Endothelial cell of umbilical vein (primary cell): ENCODE data around the gene ABHD11. TPM values are rescaled to one million over a fixed set of nuclear protein-coding genes. Genes with fewer than 3 reads are reported as not detected.

Source experiments
- BruUV-seq: library from RNA; stranded (reverse); fragments of 400-500 nt; replicated peaks from 2 replicates; lab custom pipeline; 2021; lab: Mats Ljungman, UMichigan
- CTCF ChIA-PET: fragments of 300-600, 350-600 bp; sonication (Branson Sonifier 250); formaldehyde crosslinking; loops from one replicate; lab custom pipeline; 2021; ENCODE audit warnings: antibody characterized with exemption, inconsistent platforms; lab: Charles Lee
- POLR2A ChIA-PET: fragments of 300-600, 350-600 bp; sonication (Branson Sonifier 250); formaldehyde crosslinking; loops from one replicate; lab custom pipeline; 2021; ENCODE audit warnings: antibody characterized with exemption, inconsistent platforms; lab: Charles Lee
- DNase-seq: peaks from one replicate; pipeline ENCODE4 v3.0.0-alpha.2; 2011; ENCODE audit warnings: low read depth, low spot score
- FAIRE-seq: peaks from 2 replicates; lab custom pipeline; 2011; peaks lifted over from hg19 to GRCh38; lab: Jason Lieb, UNC
- H2AFZ ChIP-seq: 2 replicates; pipeline ENCODE4 v1.6.0; 2012; ENCODE audit warnings: low read depth, low read length, control low read depth, inconsistent platforms
- H3K27ac ChIP-seq: 2 replicates; pipeline ENCODE4 v1.5.1; 2011; ENCODE audit warnings: low read depth, mild to moderate bottlenecking, control low read depth, low read length, moderate library complexity; ENCODE audit not compliant: insufficient read depth
- H3K27me3 ChIP-seq, 2 experiments: 2 replicates each; pipeline versions ENCODE4 v1.6.0 to v1.6.1; 2011; ENCODE audit warnings: low read length in 2 of 2, mixed read lengths in 1 of 2; ENCODE audit not compliant: control insufficient read depth in 2 of 2, insufficient read depth in 2 of 2
- H3K36me3 ChIP-seq, 2 experiments: 2 replicates in 1 of 2; 3 replicates in 1 of 2; pipeline ENCODE4 v1.5.1; 2011; ENCODE audit warnings: low read length in 2 of 2, mild to moderate bottlenecking in 1 of 2, moderate library complexity in 1 of 2; ENCODE audit not compliant: control insufficient read depth in 2 of 2, insufficient read depth in 2 of 2; ENCODE audit errors: extremely low read depth in 1 of 2
- H3K4me1 ChIP-seq: 3 replicates; pipeline ENCODE4 v1.5.1; 2011; ENCODE audit warnings: mild to moderate bottlenecking, low read length; ENCODE audit not compliant: control insufficient read depth, insufficient read depth; ENCODE audit errors: extremely low read depth
- H3K4me2 ChIP-seq: 2 replicates; pipeline ENCODE4 v1.6.1; 2011; ENCODE audit warnings: low read length, control low read depth, mixed read lengths; ENCODE audit not compliant: insufficient read depth
- H3K4me3 ChIP-seq, 3 experiments: fragments of 200-600 bp in 1 of 3; sonication (generic), shearing (Covaris generic) in 1 of 3; replicated peaks in 1 of 3; 2 replicates each; pipeline ENCODE4 v1.5.1; 2011 to 2016; ENCODE audit warnings: control low read depth in 3 of 3, low read length in 3 of 3, mild to moderate bottlenecking in 2 of 3, inconsistent platforms in 1 of 3, low read depth in 1 of 3, moderate library complexity in 1 of 3; ENCODE audit not compliant: insufficient read depth in 1 of 3
- H3K79me2 ChIP-seq: 2 replicates; pipeline ENCODE4 v1.6.0; 2012; ENCODE audit warnings: low read length, inconsistent platforms; ENCODE audit not compliant: control insufficient read depth, insufficient read depth
- H3K9ac ChIP-seq: replicated peaks from 2 replicates; pipeline ENCODE3; 2011; ENCODE audit warnings: low read length, control low read depth; ENCODE audit not compliant: insufficient read depth; ENCODE audit errors: extremely low read depth
- H3K9me1 ChIP-seq: replicated peaks from 3 replicates; pipeline ENCODE4 v1.6.0; 2011; ENCODE audit warnings: mild to moderate bottlenecking, low read length; ENCODE audit not compliant: control insufficient read depth, insufficient read depth; ENCODE audit errors: extremely low read depth
- H3K9me3 ChIP-seq: replicated peaks from 2 replicates; pipeline ENCODE4 v1.5.1; 2012; ENCODE audit warnings: low read length, inconsistent platforms; ENCODE audit not compliant: control insufficient read depth, insufficient read depth
- H4K20me1 ChIP-seq: replicated peaks from 2 replicates; pipeline ENCODE3; 2011; ENCODE audit warnings: mild to moderate bottlenecking, low read length; ENCODE audit not compliant: control insufficient read depth, insufficient read depth; ENCODE audit errors: extremely low read depth
- CTCF ChIP-seq, 2 donors: IDR thresholded peaks; 1 replicate in 1 of 2; 2 replicates in 1 of 2; pipeline ENCODE4 v1.5.1; 2011; ENCODE audit warnings: low read length in 2 of 2, mild to moderate bottlenecking in 2 of 2, moderate library complexity in 2 of 2, control low read depth in 1 of 2, inconsistent platforms in 1 of 2, low read depth in 1 of 2; ENCODE audit not compliant: insufficient read depth in 1 of 2; ENCODE audit errors: extremely low read depth in 1 of 2
- EZH2 ChIP-seq: IDR thresholded peaks from 2 replicates; pipeline ENCODE4 v1.6.1; 2012; ENCODE audit warnings: borderline replicate concordance, low read depth, mild to moderate bottlenecking, moderate library complexity, low read length, inconsistent platforms; ENCODE audit not compliant: severe bottlenecking
- FOS ChIP-seq: IDR thresholded peaks from 2 replicates; pipeline ENCODE4 v1.6.1; 2011; ENCODE audit warnings: mild to moderate bottlenecking, low read length, moderate library complexity, borderline replicate concordance; ENCODE audit not compliant: insufficient read depth
- GATA2 ChIP-seq: IDR thresholded peaks from 2 replicates; pipeline ENCODE4 v1.7.0; 2011; ENCODE audit warnings: low read depth, mild to moderate bottlenecking, moderate library complexity, mixed read lengths, low read length; ENCODE audit not compliant: insufficient read length, insufficient read depth
- JUN ChIP-seq: IDR thresholded peaks from 2 replicates; pipeline ENCODE4 v1.6.1; 2011; ENCODE audit warnings: borderline replicate concordance, low read depth; ENCODE audit not compliant: insufficient read length, insufficient read depth
- MAX ChIP-seq: IDR thresholded peaks from 2 replicates; pipeline ENCODE4 v1.6.1; 2011; ENCODE audit not compliant: insufficient read depth, insufficient read length
- MYC ChIP-seq: IDR thresholded peaks from one replicate; pipeline ENCODE4 v1.6.1; 2011; ENCODE audit warnings: mild to moderate bottlenecking, low read depth, low read length
- POLR2A ChIP-seq: IDR thresholded peaks from 2 replicates; pipeline ENCODE4 v1.6.1; 2012; ENCODE audit warnings: low read depth, mild to moderate bottlenecking, control low read depth, low read length
- POLR2AphosphoS5 ChIP-seq: IDR thresholded peaks from 2 replicates; pipeline ENCODE4 v1.6.1; 2012; ENCODE audit warnings: low read depth, mild to moderate bottlenecking, control low read depth, low read length, moderate library complexity; ENCODE audit not compliant: insufficient read depth
- dilution Hi-C: fragments of 300-500 bp; cut with MboI; formaldehyde crosslinking; loops from one replicate; pipeline ENCODE4 v1.15.0; 2019; ENCODE audit warnings: low sequenced_read_pairs; ENCODE audit not compliant: extremely low pct_ligation_motif_present
- intact Hi-C: fragments of 100-400 bp; cut with micrococcal nuclease; formaldehyde crosslinking; loops from one replicate; pipeline ENCODE4 v1.10.0; 2022
- polyA plus RNA-seq, 4 experiments: library from polyadenylated mRNA; depleted of rRNA in 3 of 4; stranded (reverse) in 3 of 4; unstranded in 1 of 4; fragments of >200 nt; gene quantifications; 2 replicates each; pipeline versions ENCODE4 v1.2.1 to v1.2.3, GENCODE V29; 2011 to 2012; ENCODE audit warnings: missing spikeins in 1 of 4
- total RNA-seq: library from RNA; stranded (reverse); gene quantifications from 2 replicates; pipeline ENCODE4 v1.2.3, GENCODE V29; 2021

ABHD11 gene
- total and polyA plus RNA-seq, 2 donors (not counting 3 experiments of a cell fraction or from before 2014, with no cell fraction given) = 13.3 to 18.4 TPM

GRCh38 chr7:73700069-73700423 lies 38.6 kb downstream of the ABHD11 start:
- DNase-seq = no peak
- ChIA-PET POLR2A (no interaction called here), CTCF (interaction anchor here (1.2 to 4.5 kb wide), 6 partner anchors 8 to 93 kb away, joined by 3 to 16 read pairs (median 8); partner anchors contain the start of gene STX1A)
- intact Hi-C loops = no loop called here
- no peaks in the 10 kb centered on the region for H3K9me1 ChIP-seq
- no TSS peak for BruUV-seq
- H3K9me3 ChIP-seq = no peaks in the 10 kb centered on the region
- FAIRE-seq = no peak
- H2AFZ ChIP-seq = no peak overlapping the region
- no peak for TF ChIP-seq GATA2
- no peak for TF ChIP-seq MAX
- no peak for TF ChIP-seq EZH2
- TF ChIP-seq FOS = no peak
- no peak for TF ChIP-seq POLR2A
- no peaks in the 10 kb centered on the region for H3K79me2 ChIP-seq
- H3K4me1 ChIP-seq = no peaks in the 10 kb centered on the region
- H3K36me3 ChIP-seq = peaks cover 7 to 30% of the 10 kb centered on the region in 2 experiments
- no peak overlapping the region for H3K4me3 ChIP-seq
- no peak overlapping the region for H3K4me2 ChIP-seq
- no peak overlapping the region for H3K27ac ChIP-seq
- no peaks in the 10 kb centered on the region for H3K27me3 ChIP-seq
- H3K9ac ChIP-seq = no peak overlapping the region
- no peaks in the 10 kb centered on the region for H4K20me1 ChIP-seq
- dilution Hi-C loops = no loop called here

- H3K4me1 ChIP-seq = no peaks in the 10 kb centered on the region
- TF ChIP-seq GATA2 (no peak), CTCF (IDR thresholded peaks at IDR 0.05; ENCODE audit: extremely low read depth in 1 of 2, insufficient read depth in 1 of 2, low read depth in 1 of 2, low read length in 2 of 2) (no peak), EZH2 (no peak), JUN (no peak), POLR2A (no peak), POLR2AphosphoS5 (no peak), FOS (no peak), MAX (no peak), MYC (no peak)
- no peak overlapping the region for H3K4me3 ChIP-seq
- H2AFZ ChIP-seq = no peak overlapping the region
- no peak overlapping the region for H3K9ac ChIP-seq
- BruUV-seq = no TSS peak
- no peaks in the 10 kb centered on the region for H4K20me1 ChIP-seq
- no peaks in the 10 kb centered on the region for H3K9me3 ChIP-seq
- ChIA-PET CTCF (interaction anchor here (4.5 kb wide), 1 partner anchor 92 kb away, joined by 16 read pairs; no protein-coding TSS in a partner anchor), POLR2A (no interaction called here)
- intact Hi-C loops = no loop called here
- no peak for DNase-seq
- H3K4me2 ChIP-seq = no peak overlapping the region
- no peaks in the 10 kb centered on the region for H3K27me3 ChIP-seq
- H3K79me2 ChIP-seq = no peaks in the 10 kb centered on the region
- dilution Hi-C loops = no loop called here
- H3K9me1 ChIP-seq = no peaks in the 10 kb centered on the region
- no peak overlapping the region for H3K27ac ChIP-seq
- peaks cover 7 to 33% of the 10 kb centered on the region in 2 experiments for H3K36me3 ChIP-seq
- FAIRE-seq = no peak
Observed at GRCh38 chr7:73699370-73700068, 39.1 kb downstream of the ABHD11 start.
